ENCODE results near the gene DNAH14.
A peak's percentile ranks its signal among the peaks of the same experiment; 100 is the strongest.

DNAH14 gene

DNA sequence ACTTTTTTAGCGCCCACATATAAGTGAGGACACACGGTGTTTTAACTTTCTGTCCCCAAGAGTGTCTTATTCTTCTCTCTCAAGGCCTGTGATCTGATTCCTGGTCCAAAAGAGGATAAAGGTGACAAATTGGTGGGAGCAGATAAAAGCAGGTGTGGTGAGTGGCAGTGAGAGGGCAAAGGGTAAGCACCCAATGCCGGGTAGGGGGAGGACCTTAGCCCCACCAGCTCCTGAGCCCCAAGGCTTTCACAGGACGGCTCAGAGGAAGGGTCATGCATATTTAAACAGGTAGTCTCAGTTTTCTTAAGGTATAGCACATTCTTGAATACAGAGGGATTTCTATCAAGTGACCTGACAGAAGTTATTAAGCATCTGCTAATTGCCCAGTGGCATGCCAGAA, 478.8 kb downstream of the DNAH14 start:
- DNase-seq (ENCODE audit: low read depth): no peak

DNA sequence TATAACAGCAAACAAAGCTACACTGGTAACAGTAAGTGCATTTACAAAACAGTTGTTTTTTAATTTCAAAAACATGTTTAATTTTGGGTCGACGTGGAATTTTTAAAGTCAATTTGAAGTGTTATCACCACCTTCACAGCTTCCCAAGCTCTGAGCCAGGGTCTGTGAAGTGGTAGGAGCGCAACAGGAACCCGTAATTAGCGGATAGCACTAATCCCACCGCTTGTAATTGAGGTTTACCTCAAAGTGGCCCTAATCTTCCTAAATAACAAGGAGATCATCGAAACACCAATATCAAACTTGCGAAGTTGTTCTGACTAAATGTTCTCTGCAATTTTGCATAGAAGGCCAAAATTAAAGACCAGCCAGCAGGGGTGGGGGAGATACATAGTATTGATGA, 479.6 kb downstream of the DNAH14 start:
- DNase-seq (ENCODE audit: low read depth): no peak

DNA sequence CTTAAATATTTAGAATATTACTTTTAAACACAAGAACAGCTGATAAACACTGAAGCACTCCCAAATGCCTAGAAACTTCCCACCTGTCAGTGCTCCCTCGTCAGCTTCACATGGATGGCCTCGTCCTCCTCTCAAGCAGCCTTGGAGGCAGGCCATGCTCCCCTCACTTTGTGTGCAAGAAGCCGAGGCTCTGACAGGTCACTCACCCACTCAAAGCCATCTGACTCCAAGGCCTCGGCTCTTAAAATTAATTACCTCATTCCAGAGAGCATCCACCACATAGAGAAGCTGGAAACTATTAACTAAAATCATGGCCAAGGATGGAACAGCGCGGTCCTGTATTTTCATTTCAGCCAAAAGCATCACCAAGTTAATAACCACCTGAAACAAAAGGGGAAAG, 480.6 kb downstream of the DNAH14 start:
- DNase-seq (ENCODE audit: low read depth): no peak

DNA sequence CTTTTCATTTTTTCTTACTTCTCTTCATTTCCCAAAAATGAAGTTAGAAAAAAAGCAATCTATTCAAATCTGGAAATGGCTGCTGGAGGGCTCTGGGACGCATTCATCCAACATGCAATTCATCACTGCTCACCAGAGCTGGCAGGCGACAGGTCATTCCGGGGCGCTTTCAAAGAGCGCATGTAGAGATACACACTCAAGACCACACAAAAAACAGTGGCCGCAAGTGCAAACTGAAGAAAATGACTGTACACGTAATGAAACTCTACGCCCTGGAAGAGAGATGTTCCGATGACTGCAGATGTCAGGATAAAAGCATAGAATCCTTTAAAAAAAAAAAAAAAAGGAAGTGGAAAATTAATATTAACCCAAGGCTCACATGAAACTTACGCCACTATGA, 482.8 kb downstream of the DNAH14 start:
- no peak for DNase-seq (ENCODE audit: low read depth)

DNA sequence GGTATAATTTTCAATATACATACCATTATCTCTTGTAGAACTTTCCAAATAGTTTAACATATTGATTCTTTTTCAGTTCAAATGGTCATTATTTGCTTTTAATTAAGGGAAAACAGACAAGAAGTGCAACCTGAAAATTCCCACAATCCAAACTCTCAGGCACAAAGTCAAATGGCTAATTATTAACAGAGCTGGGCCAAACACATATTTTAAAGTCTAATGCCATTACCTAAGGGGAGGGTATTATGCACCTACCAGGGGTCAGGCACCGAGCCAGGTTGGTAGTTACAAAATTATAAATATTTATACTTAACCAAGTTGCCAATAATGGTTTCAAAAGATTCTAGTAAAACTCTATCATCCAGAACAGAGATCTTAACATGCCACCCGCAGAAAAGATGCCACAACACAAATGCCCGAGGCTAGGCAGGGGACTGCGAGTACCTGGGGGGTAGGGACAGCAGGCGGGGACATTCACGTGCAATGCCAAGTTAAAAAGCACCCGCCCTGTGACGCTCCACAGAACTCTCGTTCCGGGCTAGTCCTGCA, 483.4 kb downstream of the DNAH14 start:
- DNase-seq (ENCODE audit: low read depth): no peak

DNA sequence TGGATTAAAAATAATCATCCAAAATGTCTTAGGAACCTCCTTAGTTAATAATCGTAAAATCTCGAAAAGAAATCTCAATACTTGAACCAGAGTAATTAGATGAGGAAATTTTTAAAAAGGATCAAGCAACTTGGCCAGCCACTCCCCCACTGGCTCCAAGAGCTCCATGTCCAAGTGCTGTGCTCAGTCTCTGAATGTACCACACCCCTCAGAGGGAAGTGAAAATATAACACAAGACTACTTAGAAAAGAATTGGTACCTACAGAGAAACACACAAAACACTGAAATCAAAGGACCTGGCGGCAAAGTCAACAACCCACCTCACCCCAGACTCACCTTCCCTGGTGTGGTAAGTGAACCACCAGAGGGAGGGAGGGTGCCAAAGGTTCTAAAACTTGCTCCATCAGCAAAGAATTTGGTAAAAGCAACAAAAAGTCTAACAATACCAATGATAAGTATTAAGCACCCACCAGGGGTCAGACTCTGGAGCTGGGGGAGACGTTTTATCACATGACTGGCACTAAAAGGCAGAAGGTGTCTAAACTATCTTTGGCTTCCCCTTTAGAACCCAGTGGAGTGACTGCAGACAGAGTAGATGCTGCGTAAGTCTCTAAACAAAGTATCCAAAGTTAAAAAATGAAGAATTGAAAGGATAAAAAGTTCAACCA, 484.4 kb downstream of the DNAH14 start:
- DNase-seq (ENCODE audit: low read depth): no peak

DNA sequence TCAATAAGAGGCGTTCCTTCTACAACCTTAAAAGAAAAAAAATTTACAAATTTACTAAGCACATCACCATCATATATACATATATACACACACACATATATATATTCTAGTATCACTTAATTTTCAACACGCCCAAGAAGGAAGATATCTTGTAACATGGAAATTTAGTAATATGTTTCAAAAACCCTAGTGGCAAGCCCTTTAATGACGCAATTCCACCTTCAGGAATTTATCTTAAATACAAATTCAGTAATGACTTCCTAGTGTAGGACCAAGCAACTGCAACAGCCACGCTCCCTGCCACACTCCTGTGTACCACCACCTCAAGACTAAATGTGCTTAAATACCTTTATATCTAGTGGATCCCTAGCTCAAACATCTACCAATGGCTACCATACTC, 485.8 kb downstream of the DNAH14 start:
- DNase-seq (ENCODE audit: low read depth): no peak

DNA sequence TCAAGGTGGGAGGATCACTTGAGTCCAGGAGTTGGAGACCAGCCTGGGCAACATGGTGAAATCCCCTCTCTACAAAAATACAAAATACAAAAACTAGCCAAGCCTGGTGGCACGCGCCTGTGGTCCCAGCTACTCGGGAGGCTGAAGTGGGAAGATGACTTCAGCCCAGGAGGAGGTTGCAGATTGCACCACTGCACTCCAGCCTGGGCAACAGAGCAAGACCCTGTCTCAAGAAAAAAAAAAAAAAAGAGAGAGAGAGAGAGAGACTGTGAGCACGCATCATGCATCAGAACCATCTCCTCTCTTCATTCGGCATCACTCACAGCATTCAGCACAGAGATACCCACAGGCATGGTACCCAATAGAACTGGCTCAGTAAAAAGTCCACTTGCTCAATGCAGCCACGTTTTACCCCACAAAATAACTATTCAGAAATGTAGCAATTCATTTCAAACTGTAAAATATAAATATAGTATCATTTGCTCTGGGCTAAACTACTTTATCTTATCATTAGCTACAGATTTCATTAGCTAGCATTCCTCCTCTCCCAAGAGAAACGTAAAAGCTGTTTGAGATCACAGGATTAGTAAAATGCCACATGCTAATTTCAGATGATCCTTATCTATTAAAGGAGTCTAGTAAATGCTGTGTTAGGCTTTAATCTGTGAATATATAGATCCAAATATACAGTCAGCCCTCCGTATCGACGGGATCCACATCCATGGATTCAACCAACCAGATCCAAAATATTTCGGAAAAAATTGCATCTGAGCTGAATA, 486.7 kb downstream of the DNAH14 start:
- DNase-seq (ENCODE audit: low read depth): no peak

DNA sequence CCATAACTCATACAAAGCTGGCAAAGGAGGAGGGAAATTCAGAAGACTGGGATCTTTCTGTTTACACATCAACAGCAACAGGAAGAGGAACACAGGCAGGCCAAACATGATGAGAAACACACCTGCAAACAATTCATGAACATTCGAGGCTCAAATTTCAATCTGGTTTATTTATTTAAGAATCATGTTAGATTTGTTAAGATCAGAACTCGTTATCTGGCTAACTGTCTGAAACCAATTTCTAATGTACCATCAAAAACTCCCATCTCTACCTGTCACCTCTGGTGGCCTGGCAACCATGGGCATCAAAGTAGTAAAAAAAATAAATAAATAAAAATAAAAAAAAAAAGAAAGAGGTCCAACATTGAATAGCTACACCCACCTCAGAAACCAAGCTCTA, 488.6 kb downstream of the DNAH14 start:
- no peak for DNase-seq (ENCODE audit: low read depth)

DNA sequence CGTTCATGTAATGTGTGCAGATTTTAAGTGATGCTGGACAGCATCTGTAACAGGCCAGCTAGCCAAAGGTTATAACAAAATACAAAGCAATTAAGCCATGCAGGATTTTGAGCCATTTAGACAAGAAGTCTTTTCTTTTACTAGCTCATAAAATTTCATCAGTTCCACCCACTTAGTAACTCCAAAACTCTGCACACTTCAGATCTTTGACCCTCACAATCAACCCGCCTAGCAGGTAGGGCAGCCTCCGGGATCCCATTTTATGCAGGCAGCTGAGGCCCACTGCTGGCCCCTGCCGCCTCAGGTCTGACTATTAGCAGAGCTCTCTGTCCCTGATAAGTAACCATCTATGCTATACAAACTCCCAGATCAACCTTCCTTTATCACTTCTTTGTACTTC, 489.1 kb downstream of the DNAH14 start:
- no peak for DNase-seq (ENCODE audit: low read depth)

DNA sequence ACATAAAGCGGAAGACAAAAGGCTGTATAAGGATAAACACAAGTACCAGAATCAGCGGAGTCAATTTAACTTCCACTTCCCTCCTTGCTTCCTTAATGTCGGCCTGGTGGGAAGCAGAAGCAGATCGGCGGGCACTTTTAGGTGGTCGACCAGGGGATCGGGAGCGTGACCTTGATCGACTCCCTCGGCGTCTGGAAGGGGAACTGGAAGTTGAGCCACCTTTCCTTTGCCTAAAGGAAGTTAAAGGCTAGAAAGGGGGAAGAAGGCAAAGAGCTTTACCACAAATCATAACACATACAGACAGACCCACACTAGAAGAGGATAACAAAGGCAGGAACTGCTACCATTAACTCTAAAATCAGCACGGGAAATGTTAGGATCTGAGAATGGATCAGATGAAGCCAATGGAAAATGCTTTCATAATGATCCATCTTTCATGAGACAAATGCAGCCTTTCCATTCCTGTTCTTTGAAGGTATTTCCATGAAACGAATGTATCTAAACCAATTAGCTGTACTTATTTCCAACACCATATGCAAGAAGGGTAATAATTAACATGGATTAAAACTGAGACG, 492.6 kb downstream of the DNAH14 start:
- DNase-seq (ENCODE audit: low read depth): no peak

DNA sequence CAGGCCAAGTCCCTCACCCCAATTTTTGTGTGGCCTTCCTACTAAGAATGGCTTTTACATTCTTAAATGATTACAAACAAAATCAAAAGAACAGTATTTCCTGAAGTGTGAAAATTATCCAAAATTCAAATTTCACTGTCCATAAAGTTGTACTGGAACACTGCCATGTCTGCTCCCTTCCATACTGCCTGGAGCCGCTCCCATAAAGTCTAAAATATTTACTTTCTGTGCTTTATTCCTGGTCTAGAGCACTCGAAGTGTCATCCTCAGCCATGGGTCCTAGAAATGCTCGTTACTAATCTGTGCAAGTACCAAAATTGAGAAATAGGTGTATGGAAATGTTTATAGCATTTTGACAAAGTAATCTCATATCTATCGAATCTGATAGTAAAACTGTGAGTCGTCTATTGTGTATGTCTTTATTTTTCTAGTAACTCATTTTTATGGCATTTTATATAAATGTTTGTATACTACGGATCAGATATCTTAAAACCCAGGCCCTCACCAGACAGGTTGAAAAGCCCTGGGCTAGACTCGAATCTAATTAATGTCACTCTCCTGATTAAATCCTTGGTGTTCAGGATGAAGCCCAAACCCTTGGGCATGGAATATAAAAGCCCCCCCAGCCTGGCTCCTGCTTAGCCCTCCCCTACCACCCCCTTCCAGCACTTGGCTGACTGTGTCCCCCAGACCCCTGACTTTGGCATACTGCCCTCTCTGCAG, 493.5 kb downstream of the DNAH14 start:
- no peak for DNase-seq (ENCODE audit: low read depth)

DNA sequence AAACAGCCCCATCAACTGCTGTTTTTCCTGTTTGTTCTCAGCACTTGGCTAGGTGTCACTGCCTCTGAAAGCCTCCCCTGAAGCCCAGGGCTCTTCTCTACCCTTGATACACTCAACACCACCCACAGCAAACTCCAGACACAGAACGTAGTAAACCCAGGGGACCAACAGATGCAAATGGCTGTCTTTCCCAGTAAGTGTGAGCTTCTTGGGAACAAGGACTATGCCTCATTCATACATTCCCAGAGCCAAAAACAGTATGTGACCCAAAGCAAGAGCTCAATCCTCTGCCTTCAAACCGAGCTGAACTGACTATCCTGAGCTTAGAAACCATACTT, 494.0 kb downstream of the DNAH14 start:
- DNase-seq (ENCODE audit: low read depth): no peak

DNA sequence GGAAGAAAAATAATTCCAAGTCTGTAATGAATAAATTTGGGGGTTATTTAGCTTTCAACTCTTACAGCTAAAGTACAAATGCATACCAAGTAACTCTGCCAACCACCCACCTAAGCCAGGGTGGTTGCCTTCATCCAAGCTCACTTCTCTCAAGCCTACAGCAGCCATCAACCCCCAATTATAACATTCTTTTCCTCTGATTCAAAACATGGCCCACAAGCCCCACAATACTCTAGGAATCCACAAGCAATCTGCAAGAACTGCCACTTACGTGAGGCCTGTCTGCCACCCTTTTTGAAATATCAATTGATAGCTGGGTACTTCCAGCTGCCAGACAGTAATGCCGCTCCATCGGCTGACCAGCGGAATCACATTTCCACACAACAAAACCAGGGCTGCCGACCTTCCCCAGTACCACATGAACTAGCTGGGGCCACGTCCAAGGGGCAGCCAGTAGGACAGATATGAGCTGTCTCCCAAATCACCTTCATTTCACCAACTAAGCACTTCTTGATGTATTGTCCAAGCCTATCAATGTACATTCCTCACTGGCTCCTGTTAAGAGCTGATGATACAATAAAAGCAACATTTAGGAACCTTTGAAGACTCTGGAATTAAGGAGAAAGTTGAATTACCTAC, 495.2 kb downstream of the DNAH14 start:
- DNase-seq (ENCODE audit: low read depth): no peak

DNA sequence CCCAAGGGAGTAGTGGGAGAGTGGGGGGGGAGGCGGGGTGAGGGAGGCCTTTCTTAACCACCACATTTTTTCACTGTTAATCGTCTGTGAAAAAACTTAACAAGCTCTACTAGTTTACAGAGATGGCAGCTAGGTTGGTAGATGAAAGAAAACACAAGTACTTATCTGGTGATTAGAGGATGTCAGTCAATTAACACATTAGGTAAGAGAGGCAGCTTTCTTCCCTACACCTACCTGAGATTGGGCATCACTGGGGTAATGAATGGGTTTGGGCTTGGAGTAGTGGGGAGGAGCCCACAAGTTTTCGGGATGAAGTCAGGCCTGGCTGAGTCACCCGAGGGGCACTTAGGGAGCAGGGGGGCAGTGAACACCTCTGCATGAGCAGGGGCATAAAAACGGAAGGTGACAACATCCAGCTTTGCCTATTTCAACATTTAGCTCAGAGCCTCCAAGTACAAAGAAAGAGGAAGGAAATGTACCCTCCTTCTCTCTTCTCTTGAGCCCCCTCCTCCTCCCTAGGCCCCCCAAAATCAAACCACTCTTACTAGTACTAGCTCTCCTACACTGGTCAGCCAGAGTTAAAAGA, 495.8 kb downstream of the DNAH14 start:
- no peak for DNase-seq (ENCODE audit: low read depth)

DNA sequence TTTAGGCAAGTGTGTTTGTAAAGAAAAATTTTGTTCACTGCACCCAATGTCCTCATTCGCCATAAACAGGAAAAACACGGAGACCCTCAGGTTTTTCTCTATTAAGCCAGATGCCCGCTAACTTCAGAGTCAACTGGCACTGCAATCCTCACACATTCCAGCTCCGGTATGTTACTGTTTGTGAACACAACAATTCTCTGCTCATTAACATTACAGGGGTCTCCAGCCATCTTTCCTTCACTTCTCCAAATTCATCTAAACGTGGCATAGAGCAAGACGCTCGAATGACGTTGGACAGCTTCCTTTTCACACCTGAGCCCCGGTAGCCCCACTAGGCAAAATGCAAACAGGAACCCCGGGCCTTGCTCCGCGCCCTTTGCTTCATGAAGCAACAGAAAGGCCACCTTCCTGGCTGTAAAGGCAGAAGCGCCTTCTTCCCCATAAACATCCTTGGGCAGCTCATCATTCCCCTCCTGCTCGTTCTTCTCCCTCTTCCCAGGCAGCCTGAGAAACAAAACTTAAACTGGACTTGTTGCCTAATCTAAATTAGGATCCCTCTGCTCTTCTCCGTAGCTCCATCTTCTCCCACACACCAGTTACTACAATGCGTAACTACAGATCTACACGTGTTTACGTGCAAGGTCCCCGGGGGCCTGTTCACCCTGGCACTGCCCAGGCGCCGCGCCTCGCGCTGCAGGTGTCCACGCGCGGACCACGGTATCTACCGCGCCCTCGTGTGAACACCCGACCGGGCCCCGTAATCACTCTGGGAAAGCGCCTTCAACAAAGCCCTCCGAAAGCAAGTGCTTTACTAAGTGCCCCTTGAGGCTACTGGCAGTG, 497.1 kb downstream of the DNAH14 start:
- DNase-seq (ENCODE audit: low read depth): no peak

DNA sequence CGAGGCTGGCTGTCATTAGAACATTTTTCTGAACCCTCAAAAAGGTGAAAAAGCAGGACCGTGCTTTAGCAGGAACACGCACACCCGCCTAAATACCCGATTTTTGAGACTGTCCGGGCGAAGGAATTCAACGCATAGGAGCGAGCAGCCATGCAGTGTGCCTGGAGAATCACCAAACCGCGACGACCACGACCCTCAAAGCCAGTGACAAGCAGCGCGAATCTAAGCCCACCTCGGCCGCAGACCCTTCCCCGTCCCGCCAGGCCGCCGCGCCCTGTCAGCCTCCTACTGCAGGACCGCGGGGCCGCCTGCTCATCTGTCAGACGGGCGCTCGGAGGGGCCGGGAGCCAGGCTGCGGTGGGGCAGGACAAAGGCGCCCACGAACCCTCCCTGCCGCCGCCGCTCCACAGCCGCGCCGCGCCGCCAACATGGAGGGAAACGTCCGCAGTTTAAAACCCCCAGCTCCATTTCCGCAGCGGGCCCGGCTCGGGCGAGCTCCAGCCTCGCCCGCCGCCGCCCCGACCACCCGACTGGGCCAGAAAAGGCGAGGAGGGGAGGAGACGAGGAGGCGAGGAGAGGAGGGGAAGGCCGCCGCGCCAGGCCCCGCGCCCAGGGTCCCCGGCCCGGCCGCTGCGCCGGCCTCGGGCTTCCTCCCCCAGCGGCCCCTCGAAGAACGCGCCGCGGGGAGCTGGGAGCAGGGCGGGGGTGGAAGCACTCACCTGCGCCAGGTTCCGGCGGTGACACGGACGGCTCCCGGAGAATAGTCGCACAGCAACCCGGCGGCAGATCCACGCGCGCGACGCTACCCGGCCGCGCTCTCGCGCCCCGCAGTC, 498.0 kb downstream of the DNAH14 start, which contains the start of gene LBR:
TSS of gene LBR (minus strand) at position 804 of the 833 bp plus-strand sequence. CDS start 3,963 bp downstream, outside the sequence.
- DNase-seq (ENCODE audit: low read depth): no peak

DNA sequence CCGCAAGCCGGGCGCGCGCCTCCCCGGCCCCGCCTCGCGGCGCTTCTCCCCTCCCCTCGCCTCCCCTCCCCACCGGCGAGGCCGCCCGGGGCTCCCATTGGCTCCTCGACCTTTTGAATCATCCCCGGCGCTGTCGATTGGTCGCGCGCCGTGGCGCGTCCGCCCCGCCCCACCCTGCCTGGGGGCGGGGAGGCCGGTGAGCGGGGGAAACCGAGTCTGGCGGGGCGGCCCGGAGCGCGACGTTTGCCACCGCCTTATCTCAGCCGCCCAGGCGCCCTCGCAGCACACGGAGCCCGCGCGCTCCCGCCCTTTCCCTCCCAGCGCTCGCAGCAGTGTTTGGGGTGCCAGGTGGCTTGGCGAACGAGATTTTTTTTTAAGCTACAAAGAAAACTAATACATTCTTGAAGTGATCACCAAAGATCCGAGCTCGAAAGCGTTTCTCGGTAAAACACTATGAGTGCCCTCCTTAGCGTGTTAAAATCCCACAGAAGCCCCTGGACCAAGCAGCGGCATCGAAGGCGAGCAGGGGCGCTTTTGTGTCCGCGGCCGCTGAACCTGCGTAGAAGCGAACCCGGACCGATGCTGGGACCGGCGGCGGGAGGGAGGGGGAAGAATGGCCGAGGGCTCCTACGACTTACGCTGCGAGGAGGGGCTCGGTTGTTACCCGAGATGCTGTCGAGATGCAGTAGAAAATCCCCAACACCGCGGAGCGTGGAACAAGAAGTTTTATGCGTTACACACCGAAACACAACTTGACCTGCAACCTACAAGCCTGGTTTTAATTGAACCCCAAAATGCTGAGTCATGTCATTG, 498.8 kb downstream of the DNAH14 start:
- DNase-seq (ENCODE audit: low read depth): peak; percentile 82

DNA sequence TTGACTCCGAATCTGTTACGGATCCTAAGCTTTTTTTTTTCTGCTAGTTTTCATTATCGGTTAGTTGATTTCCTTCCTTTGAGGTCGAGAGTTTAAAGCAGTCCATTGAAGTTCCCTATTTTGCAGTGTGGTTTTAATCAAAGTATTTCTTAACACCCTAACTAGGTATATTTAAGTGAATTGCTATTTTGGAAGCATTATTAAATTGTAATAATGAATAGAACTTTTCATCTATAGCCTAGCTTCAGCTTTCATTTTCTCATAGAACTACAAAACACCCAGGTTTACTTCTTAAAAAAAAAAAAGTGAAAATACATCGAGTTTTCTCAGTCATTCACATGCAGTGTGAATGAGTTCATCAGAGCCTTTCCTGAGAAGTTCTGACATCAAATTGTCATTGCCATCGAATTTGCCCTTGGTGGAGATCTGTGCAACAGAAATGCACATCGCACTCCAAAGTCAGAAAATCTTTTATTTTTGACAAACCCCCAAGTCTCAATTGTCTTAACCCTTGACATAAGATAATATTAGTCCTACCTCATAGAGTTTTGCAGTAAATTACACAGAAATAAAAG, 499.5 kb downstream of the DNAH14 start:
- no peak for DNase-seq (ENCODE audit: low read depth)

All from activated gamma-delta T cell treated with anti-CD3 and anti-CD28 coated beads, Interleukin-2, amount 50 U/mL, for 16 hours (primary cell).